Measurements from ENCODE around the gene GCFC2. TPM values are rescaled to one million over a fixed set of nuclear protein-coding genes. Genes with fewer than 3 reads are reported as not detected.

The GCFC2 gene
- total and polyA plus RNA-seq, 2 experiments from 2014 or later, result 15.5 to 28.8 TPM

DNA sequence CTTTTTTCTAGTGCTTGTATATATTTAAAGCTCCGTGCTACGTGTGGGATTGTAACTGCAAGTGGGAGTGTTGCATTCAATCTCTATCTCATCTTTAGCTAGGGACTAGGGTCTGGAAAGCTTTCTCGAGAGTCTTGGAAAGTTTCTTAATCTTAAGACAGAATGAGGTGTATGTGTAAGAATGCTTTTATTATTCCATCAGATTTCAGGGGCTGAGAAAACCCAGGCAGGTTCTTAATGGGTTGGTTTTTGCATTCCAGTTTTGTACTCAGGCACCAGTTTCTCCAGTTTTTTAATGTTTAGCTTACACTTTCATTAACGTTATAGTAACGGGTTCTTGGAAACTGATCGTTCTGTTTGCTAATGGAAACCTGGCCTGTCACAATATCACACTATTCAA, 43.8 kb downstream of the GCFC2 start:
- no peaks in the 10 kb centered on the region for H4K20me1 ChIP-seq (ENCODE audit: insufficient read depth, poor library complexity, severe bottlenecking)
- H3K4me2 ChIP-seq, result peak overlapping the region; percentile 14
- 41% methylated on average over 6 of the region's 6 CpGs for WGBS (ENCODE audit: low lambda C conversion rate, missing lambda C conversion rate)
- H3K27me3 ChIP-seq, result no peaks in the 10 kb centered on the region
- no peaks in the 10 kb centered on the region for H3K79me2 ChIP-seq
- TF ChIP-seq EZH2 (IDR thresholded peaks at IDR 0.05; ENCODE audit: borderline replicate concordance), result no peak
- TF ChIP-seq, protein P1, sequence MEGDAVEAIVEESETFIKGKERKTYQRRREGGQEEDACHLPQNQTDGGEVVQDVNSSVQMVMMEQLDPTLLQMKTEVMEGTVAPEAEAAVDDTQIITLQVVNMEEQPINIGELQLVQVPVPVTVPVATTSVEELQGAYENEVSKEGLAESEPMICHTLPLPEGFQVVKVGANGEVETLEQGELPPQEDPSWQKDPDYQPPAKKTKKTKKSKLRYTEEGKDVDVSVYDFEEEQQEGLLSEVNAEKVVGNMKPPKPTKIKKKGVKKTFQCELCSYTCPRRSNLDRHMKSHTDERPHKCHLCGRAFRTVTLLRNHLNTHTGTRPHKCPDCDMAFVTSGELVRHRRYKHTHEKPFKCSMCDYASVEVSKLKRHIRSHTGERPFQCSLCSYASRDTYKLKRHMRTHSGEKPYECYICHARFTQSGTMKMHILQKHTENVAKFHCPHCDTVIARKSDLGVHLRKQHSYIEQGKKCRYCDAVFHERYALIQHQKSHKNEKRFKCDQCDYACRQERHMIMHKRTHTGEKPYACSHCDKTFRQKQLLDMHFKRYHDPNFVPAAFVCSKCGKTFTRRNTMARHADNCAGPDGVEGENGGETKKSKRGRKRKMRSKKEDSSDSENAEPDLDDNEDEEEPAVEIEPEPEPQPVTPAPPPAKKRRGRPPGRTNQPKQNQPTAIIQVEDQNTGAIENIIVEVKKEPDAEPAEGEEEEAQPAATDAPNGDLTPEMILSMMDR (IDR thresholded peaks at IDR 0.05; ENCODE audit: poor library complexity), result no peak
- TF ChIP-seq EZH2phosphoT487 (IDR thresholded peaks at IDR 0.05; ENCODE audit: low read depth, severe bottlenecking, unreplicated experiment), result no peak
- H3K36me3 ChIP-seq (replicated peaks; ENCODE audit: insufficient read depth, low read depth), result no peaks in the 10 kb centered on the region
- H3K9me3 ChIP-seq (ENCODE audit: low read depth), result no peaks in the 10 kb centered on the region
- H3K9me2 ChIP-seq (replicated peaks; ENCODE audit: insufficient read depth), result no peaks in the 10 kb centered on the region
- DNase-seq (ENCODE audit: low spot score), result peak; percentile 34
- peak overlapping the region; percentile 52 for H3K27ac ChIP-seq
- H3K4me1 ChIP-seq (ENCODE audit: insufficient read depth), result no peaks in the 10 kb centered on the region
- no peak overlapping the region for H2AFZ ChIP-seq
- no peak overlapping the region for H3K4me3 ChIP-seq

DNA sequence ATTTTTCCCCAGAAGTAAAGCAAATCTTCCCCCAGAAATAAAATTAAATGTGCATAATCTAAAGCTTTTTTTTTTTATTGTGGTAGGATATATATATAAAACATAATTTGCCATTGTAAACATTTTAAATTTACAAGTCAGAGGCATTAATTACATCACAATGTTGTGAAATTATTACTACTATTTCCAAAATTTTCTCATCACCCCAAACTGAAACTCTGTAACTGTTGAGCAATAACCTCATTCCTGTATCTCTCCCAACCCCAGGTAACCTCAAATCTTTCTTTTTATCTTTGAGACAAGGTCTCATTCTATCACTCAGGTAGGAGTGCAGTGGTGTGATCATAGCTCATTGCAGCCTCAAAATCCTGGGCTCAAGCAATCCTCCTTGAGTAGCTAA, 52.9 kb downstream of the GCFC2 start:
- Histone ChIP-seq H3K9me2 (replicated peaks; ENCODE audit: insufficient read depth) (no peaks in the 10 kb centered on the region), H3K4me3 (no peak overlapping the region), H3K79me2 (peaks cover 26% of the 10 kb centered on the region), H3K27me3 (no peaks in the 10 kb centered on the region), H3K4me2 (no peak overlapping the region), H3K9me3 (ENCODE audit: low read depth) (no peaks in the 10 kb centered on the region), H4K20me1 (ENCODE audit: insufficient read depth, poor library complexity, severe bottlenecking) (no peaks in the 10 kb centered on the region), H2AFZ (no peak overlapping the region), H3K36me3 (replicated peaks; ENCODE audit: insufficient read depth, low read depth) (no peaks in the 10 kb centered on the region), H3K27ac (no peak overlapping the region), H3K4me1 (ENCODE audit: insufficient read depth) (no peaks in the 10 kb centered on the region)
- TF ChIP-seq EZH2phosphoT487 (IDR thresholded peaks at IDR 0.05; ENCODE audit: low read depth, severe bottlenecking, unreplicated experiment), result no peak
- DNase-seq (ENCODE audit: low spot score), result no peak

DNA sequence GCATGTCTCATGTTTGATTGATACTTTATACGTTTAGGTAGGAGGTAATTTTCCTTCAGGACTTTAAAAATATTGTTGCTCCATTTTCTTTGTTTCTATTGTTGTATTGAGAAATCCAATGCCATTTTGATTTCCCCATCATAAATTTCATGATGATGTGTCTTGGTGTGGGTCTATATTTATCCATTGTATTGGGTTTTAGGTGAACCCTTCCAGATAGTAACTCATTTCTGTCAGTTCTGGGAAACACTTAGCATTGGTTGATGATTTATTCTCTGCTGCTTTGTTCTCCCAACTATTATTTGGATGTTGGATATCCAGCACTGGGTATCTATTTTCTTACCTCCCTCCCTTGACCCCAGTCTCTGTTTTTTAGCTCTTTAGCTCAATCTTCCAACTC, 54.2 kb downstream of the GCFC2 start:
- Histone ChIP-seq H3K36me3 (replicated peaks; ENCODE audit: insufficient read depth, low read depth) (no peaks in the 10 kb centered on the region), H4K20me1 (ENCODE audit: insufficient read depth, poor library complexity, severe bottlenecking) (no peaks in the 10 kb centered on the region), H2AFZ (no peak overlapping the region), H3K27ac (no peak overlapping the region), H3K9me2 (replicated peaks; ENCODE audit: insufficient read depth) (no peaks in the 10 kb centered on the region), H3K4me2 (no peak overlapping the region), H3K27me3 (no peaks in the 10 kb centered on the region), H3K9me3 (ENCODE audit: low read depth) (no peaks in the 10 kb centered on the region), H3K4me1 (ENCODE audit: insufficient read depth) (no peaks in the 10 kb centered on the region), H3K79me2 (peaks cover 23% of the 10 kb centered on the region), H3K4me3 (no peak overlapping the region)
- WGBS (ENCODE audit: low lambda C conversion rate, missing lambda C conversion rate), result 88% methylated on average over 1 of the region's 1 CpG
- TF ChIP-seq, protein P1 (IDR thresholded peaks at IDR 0.05; ENCODE audit: poor library complexity), result no peak
- no peak for TF ChIP-seq EZH2 (IDR thresholded peaks at IDR 0.05; ENCODE audit: borderline replicate concordance)
- TF ChIP-seq EZH2phosphoT487 (IDR thresholded peaks at IDR 0.05; ENCODE audit: low read depth, severe bottlenecking, unreplicated experiment), result no peak
- DNase-seq (ENCODE audit: low spot score), result no peak

DNA sequence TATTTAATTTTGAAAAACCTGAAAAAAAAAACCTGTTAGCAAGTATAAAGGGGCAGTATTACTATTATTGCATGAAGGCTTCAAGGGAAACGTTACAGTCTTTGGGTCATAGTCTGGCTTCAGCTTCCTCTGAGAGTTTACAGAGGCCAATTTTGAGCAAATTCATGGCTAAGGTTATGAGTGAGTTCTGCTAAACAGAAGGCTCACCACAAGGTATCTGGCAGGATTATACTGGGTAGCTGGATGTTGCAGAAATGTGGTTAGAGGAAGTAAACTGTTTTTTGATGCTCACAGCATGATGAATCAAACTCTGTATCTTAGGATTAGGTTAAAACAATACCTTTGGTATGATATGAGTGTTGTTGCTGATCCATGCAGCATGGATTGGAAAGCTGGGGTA, 54.9 kb downstream of the GCFC2 start:
- peaks cover 18% of the 10 kb centered on the region for H3K79me2 ChIP-seq
- H3K36me3 ChIP-seq (replicated peaks; ENCODE audit: insufficient read depth, low read depth), result no peaks in the 10 kb centered on the region
- WGBS (ENCODE audit: low lambda C conversion rate, missing lambda C conversion rate), result 95% methylated on average over 1 of the region's 1 CpG

More for the DNA sequence above, 54.9 kb downstream of the GCFC2 start:
- no peak overlapping the region for H3K27ac ChIP-seq
- H3K9me2 ChIP-seq (replicated peaks; ENCODE audit: insufficient read depth), result no peaks in the 10 kb centered on the region
- no peak overlapping the region for H3K4me2 ChIP-seq
- H4K20me1 ChIP-seq (ENCODE audit: insufficient read depth, poor library complexity, severe bottlenecking), result no peaks in the 10 kb centered on the region
- H3K4me3 ChIP-seq, result no peak overlapping the region
- no peak for DNase-seq (ENCODE audit: low spot score)
- no peak for TF ChIP-seq EZH2 (IDR thresholded peaks at IDR 0.05; ENCODE audit: borderline replicate concordance)
- TF ChIP-seq EZH2phosphoT487 (IDR thresholded peaks at IDR 0.05; ENCODE audit: low read depth, severe bottlenecking, unreplicated experiment), result no peak
- TF ChIP-seq, protein P1 (IDR thresholded peaks at IDR 0.05; ENCODE audit: poor library complexity), result no peak
- no peak overlapping the region for H2AFZ ChIP-seq
- no peaks in the 10 kb centered on the region for H3K4me1 ChIP-seq (ENCODE audit: insufficient read depth)
- no peaks in the 10 kb centered on the region for H3K9me3 ChIP-seq (ENCODE audit: low read depth)
- no peaks in the 10 kb centered on the region for H3K27me3 ChIP-seq
